ENCODE measurements around the gene PPARG. TPM values are rescaled to one million over a fixed set of nuclear protein-coding genes. Genes with fewer than 3 reads are reported as not detected.

PPARG gene
- polyA plus RNA-seq, 1 donor (not counting 4 experiments of a cell fraction or from before 2014, with no cell fraction given), result 3.1 TPM

DNA sequence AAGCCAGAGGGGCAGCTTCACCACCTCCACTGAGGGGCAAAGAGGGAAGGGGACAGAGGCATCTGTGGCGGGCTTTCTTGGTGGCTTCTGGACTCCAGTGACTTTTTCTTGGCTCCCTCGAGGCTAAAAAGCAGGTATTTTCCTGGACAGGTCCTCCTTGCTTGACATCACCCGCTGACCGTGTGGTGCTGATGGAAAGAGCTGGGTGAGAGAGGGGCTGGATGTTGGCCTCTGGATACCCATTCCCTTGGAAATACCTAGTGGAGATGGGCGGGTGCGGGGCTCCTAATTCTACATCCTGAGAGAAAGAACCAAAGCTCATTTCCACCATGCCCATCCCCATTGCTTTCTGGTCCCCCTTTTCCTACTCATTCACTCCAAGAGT lies 148.3 kb downstream of the PPARG start:
- FAIRE-seq (no peak), DNase-seq (ENCODE audit: low read depth, low spot score) (no peak)
- Histone ChIP-seq H3K9ac (ENCODE audit: control insufficient read depth, extremely low read depth, insufficient read depth, low read length) (no peak overlapping the region), H2AFZ (ENCODE audit: control insufficient read depth, low read length) (no peak overlapping the region), H3K36me3 (ENCODE audit: control insufficient read depth in 2 of 2, extremely low read depth in 1 of 2, insufficient read depth in 2 of 2, low read length in 2 of 2) (no peaks in the 10 kb centered on the region), H3K27ac (ENCODE audit: control insufficient read depth, insufficient read depth, low read length) (no peak overlapping the region), H3K27me3 (ENCODE audit: control insufficient read depth, extremely low read depth, insufficient read depth, low read length) (peaks cover 11% of the 10 kb centered on the region), H3K4me1 (ENCODE audit: control insufficient read depth, extremely low read depth, insufficient read depth, low read length) (no peaks in the 10 kb centered on the region), H3K4me3 (ENCODE audit: control insufficient read depth in 2 of 3, extremely low read depth in 1 of 3, insufficient read depth in 2 of 3, low read depth in 1 of 3, low read length in 3 of 3) (no peak overlapping the region), H3K79me2 (ENCODE audit: control insufficient read depth, insufficient read depth, low read length) (no peaks in the 10 kb centered on the region), H3K9me3 (ENCODE audit: control insufficient read depth, low read depth, low read length) (no peaks in the 10 kb centered on the region), H4K20me1 (ENCODE audit: control insufficient read depth, extremely low read depth, insufficient read depth, low read length) (no peaks in the 10 kb centered on the region), H3K4me2 (ENCODE audit: control insufficient read depth, extremely low read depth, insufficient read depth, low read depth, low read length) (no peak overlapping the region), H3K9me1 (ENCODE audit: control insufficient read depth, extremely low read depth, insufficient read depth, low read length) (no peaks in the 10 kb centered on the region)
- dilution Hi-C loops (cut with MboI; ENCODE audit: extremely low pct_ligation_motif_present, low sequenced_read_pairs), result no loop called here
- TF ChIP-seq EZH2 (IDR thresholded peaks at IDR 0.05; ENCODE audit: low read length), result no peak
- TF ChIP-seq, protein P1, sequence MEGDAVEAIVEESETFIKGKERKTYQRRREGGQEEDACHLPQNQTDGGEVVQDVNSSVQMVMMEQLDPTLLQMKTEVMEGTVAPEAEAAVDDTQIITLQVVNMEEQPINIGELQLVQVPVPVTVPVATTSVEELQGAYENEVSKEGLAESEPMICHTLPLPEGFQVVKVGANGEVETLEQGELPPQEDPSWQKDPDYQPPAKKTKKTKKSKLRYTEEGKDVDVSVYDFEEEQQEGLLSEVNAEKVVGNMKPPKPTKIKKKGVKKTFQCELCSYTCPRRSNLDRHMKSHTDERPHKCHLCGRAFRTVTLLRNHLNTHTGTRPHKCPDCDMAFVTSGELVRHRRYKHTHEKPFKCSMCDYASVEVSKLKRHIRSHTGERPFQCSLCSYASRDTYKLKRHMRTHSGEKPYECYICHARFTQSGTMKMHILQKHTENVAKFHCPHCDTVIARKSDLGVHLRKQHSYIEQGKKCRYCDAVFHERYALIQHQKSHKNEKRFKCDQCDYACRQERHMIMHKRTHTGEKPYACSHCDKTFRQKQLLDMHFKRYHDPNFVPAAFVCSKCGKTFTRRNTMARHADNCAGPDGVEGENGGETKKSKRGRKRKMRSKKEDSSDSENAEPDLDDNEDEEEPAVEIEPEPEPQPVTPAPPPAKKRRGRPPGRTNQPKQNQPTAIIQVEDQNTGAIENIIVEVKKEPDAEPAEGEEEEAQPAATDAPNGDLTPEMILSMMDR (optimal IDR thresholded peaks at IDR 0.05 in 1 of 3, IDR thresholded peaks at IDR 0.05 in 1 of 3, conservative IDR thresholded peaks at IDR 0.05 in 1 of 3; ENCODE audit: extremely low read depth in 1 of 3, insufficient read depth in 2 of 3, low read length in 3 of 3), result no peak

DNA sequence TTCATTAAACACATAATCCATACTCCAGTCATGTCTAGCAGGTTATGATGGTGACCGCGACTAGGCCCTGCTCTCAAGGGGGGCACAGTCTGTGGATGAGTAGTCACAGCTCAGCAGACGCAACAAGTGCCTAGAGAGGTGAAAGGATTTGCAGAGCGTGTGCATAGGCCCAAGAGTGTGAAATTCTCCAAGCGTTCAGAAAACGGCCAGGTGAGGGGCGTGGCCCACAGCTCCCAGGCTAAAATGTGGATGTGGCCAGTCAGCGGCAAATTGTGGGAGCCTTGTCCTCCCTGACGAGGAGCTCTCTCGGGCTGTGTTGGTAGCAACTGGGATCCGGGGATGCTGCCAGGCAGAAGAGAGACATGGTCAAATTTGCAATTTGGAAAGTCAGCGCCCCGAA lies 149.0 kb downstream of the PPARG start:
- TF ChIP-seq, protein P1 (optimal IDR thresholded peaks at IDR 0.05 in 1 of 3, IDR thresholded peaks at IDR 0.05 in 1 of 3, conservative IDR thresholded peaks at IDR 0.05 in 1 of 3; ENCODE audit: extremely low read depth in 1 of 3, insufficient read depth in 2 of 3, low read length in 3 of 3), result no peak
- TF ChIP-seq EZH2 (IDR thresholded peaks at IDR 0.05; ENCODE audit: low read length), result no peak
- H2AFZ ChIP-seq (ENCODE audit: control insufficient read depth, low read length), result no peak overlapping the region
- H3K9ac ChIP-seq (ENCODE audit: control insufficient read depth, extremely low read depth, insufficient read depth, low read length), result no peak overlapping the region
- dilution Hi-C loops (cut with MboI; ENCODE audit: extremely low pct_ligation_motif_present, low sequenced_read_pairs), result no loop called here
- H3K36me3 ChIP-seq (ENCODE audit: control insufficient read depth in 2 of 2, extremely low read depth in 1 of 2, insufficient read depth in 2 of 2, low read length in 2 of 2), result no peaks in the 10 kb centered on the region
- no peaks in the 10 kb centered on the region for H4K20me1 ChIP-seq (ENCODE audit: control insufficient read depth, extremely low read depth, insufficient read depth, low read length)
- DNase-seq (ENCODE audit: low read depth, low spot score) (no peak), FAIRE-seq (no peak)
- no peak overlapping the region for H3K4me2 ChIP-seq (ENCODE audit: control insufficient read depth, extremely low read depth, insufficient read depth, low read depth, low read length)
- H3K9me1 ChIP-seq (ENCODE audit: control insufficient read depth, extremely low read depth, insufficient read depth, low read length), result no peaks in the 10 kb centered on the region
- peaks cover 13% of the 10 kb centered on the region for H3K27me3 ChIP-seq (ENCODE audit: control insufficient read depth, extremely low read depth, insufficient read depth, low read length)
- H3K4me1 ChIP-seq (ENCODE audit: control insufficient read depth, extremely low read depth, insufficient read depth, low read length), result no peaks in the 10 kb centered on the region
- no peaks in the 10 kb centered on the region for H3K9me3 ChIP-seq (ENCODE audit: control insufficient read depth, low read depth, low read length)
- no peaks in the 10 kb centered on the region for H3K79me2 ChIP-seq (ENCODE audit: control insufficient read depth, insufficient read depth, low read length)
- H3K27ac ChIP-seq (ENCODE audit: control insufficient read depth, insufficient read depth, low read length), result no peak overlapping the region
- H3K4me3 ChIP-seq (ENCODE audit: control insufficient read depth in 2 of 3, extremely low read depth in 1 of 3, insufficient read depth in 2 of 3, low read depth in 1 of 3, low read length in 3 of 3), result no peak overlapping the region
